ENCODE results near the gene EIF6. TPM values are rescaled to one million over a fixed set of nuclear protein-coding genes. Genes with fewer than 3 reads are reported as not detected.
"Not testable (repeated sequence)": the region's sequence is repeated elsewhere in the genome, so short reads cannot be mapped to it uniquely, and the experiment has no call there.

The EIF6 gene
- total and polyA plus RNA-seq, 2 donors, result 66.2 to 141 TPM

- peaks cover 2% of the 10 kb centered on the region for H3K4me1 ChIP-seq (ENCODE audit: insufficient read depth)
- 24% methylated on average over 5 of the region's 5 CpGs for WGBS
- H3K4me3 ChIP-seq (ENCODE audit: low read depth, low read length), result no peak overlapping the region
- DNase-seq (ENCODE audit: extremely low spot score), result no peak
- no peak overlapping the region for H3K27ac ChIP-seq (ENCODE audit: low read depth)
- H3K36me3 ChIP-seq (ENCODE audit: insufficient read depth), result peaks cover 1% of the 10 kb centered on the region
These were observed 34.8 kb upstream of the EIF6 start for GRCh38 chr20:35319192-35319870.

DNA sequence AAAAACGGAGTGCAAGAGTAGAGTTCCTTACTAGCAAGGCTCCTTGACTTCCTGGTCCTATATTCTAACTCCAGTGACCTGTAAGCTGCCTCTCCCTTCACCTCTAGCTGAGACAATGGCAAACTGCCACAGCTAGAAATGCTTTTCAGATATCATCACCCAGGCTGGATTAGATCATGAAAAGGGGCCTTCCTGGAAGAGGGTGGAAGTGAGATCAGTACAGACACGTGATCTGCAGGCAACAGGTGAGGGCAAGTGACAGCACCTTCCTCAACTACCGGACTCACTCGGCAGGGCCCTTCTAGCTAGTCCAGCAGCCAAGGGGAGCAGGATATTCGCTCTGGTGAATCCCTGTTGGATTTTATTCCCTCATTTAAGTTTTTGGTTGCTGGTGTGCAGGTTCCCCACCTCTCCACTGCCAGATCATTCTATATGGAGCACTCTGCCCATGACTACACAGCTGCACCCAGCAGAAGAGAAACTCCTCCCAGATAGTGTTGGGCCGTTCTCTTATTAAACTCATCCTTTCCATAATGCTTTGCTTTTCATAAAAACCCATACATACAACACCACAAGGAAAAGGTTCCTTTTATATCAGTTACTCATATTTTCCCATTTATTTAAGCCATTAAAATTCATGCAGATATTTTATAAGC lies 34.1 kb upstream of the EIF6 start:
- Histone ChIP-seq H3K36me3 (ENCODE audit: insufficient read depth) (peaks cover 1% of the 10 kb centered on the region), H3K27ac (ENCODE audit: low read depth) (no peak overlapping the region), H3K4me1 (ENCODE audit: insufficient read depth) (peaks cover 2% of the 10 kb centered on the region), H3K4me3 (ENCODE audit: low read depth, low read length) (no peak overlapping the region)
- 51% methylated on average over 6 of the region's 6 CpGs for WGBS
- DNase-seq (ENCODE audit: extremely low spot score), result peak; percentile 43

- DNase-seq (ENCODE audit: extremely low spot score), result no peak
- H3K27ac ChIP-seq (ENCODE audit: low read depth), result peak overlapping the region; percentile 6
- 85% methylated on average over 5 of the region's 5 CpGs for WGBS
- peaks cover 2% of the 10 kb centered on the region for H3K4me1 ChIP-seq (ENCODE audit: insufficient read depth)
- no peak overlapping the region for H3K4me3 ChIP-seq (ENCODE audit: low read depth, low read length)
- peaks cover 1% of the 10 kb centered on the region for H3K36me3 ChIP-seq (ENCODE audit: insufficient read depth)
These were observed 33.0 kb upstream of the EIF6 start for GRCh38 chr20:35317416-35318210.

- DNase-seq (ENCODE audit: extremely low spot score), result no peak
- Histone ChIP-seq H3K27ac (ENCODE audit: low read depth) (no peak overlapping the region), H3K4me3 (ENCODE audit: low read depth, low read length) (no peak overlapping the region), H3K4me1 (ENCODE audit: insufficient read depth) (peaks cover 2% of the 10 kb centered on the region), H3K36me3 (ENCODE audit: insufficient read depth) (peaks cover 1% of the 10 kb centered on the region)
- 95% methylated on average over 2 of the region's 2 CpGs for WGBS
These were observed 31.5 kb upstream of the EIF6 start for GRCh38 chr20:35316086-35316485.

DNA sequence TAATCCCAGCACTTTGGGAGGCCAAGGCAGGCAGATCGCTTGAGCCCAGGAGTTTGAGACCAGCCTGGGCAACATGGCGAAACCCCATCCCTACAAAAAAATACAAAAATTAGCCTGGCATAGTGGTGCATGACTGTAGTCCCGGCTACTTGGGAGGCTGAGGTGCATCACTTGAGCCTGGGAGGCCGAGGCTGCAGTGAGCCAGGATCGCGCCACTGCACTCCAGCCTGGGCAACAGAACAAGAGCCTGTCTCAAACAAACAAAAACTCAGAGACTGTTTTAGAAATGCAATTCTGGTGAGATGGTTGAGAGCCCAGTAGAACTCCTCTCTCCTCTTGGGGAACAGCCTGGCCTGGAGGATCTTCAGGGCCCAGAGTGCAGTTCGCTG lies 31.1 kb upstream of the EIF6 start:
- not testable (repeated sequence) for H3K36me3 ChIP-seq (ENCODE audit: insufficient read depth); H3K27ac ChIP-seq (ENCODE audit: low read depth); H3K4me1 ChIP-seq (ENCODE audit: insufficient read depth); DNase-seq (ENCODE audit: extremely low spot score); H3K4me3 ChIP-seq (ENCODE audit: low read depth, low read length)
- WGBS, result 92% methylated on average over 7 of the region's 7 CpGs

DNA sequence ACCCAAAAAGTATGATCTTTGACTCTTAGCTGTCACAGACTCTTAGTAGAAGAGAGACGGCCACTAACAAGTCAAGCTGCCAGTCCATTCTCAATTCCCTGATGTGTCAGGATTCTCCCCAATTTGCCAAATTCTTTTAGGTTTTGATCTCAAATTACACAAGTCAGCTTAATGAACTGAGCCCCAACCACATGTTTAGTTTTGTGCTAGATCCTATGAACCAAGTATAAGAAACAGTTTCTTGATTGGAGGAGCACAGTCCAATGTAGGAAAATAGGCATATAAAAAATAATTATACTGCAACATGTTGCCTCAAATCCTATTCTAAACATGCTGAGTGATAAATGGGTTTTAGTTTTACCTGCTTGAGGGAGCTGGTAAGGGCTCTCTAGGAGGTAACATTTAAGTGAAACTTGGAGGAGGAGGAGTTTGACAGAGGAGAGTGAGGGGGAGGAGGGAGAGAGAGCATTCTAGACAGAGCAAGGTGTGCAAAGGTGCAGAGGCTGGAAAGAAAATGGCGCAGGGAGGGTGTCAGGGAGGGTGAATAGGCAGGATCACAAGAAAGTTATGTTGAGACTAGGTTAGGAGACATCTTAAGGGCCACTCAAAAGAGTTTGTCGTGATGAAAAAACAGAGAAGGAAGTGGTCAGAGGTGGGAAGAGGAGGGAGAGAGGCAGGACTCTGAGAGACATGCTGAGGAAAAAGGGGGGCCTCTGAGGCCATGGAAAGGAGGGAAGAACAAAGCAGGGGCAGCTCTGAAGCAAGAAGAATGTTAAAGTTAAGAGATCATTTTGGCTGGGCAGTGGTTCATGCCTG lies 30.5 kb upstream of the EIF6 start:
- WGBS, result 80% methylated on average over 3 of the region's 3 CpGs
- no peak for DNase-seq (ENCODE audit: extremely low spot score)

DNA sequence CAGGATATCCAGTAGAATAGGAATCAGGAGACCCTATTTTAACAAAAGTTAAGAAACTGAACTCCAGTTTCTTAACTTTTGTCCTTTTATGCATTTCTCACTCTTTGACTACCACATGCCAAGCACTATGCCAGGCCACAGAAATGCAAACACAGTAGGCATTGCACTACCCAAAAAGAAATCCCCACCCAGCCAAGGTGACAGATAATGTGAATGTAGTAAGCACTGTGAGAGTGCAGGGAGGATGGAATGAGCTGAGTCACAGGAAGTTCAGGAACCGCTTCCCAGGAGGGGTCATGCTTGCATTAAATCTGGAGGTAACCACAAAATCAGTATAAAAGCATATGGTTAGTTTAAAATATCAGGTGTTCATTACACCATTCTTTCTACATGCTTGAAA lies 27.7 kb upstream of the EIF6 start:
- H3K36me3 ChIP-seq (ENCODE audit: insufficient read depth), result no peaks in the 10 kb centered on the region
- no peak overlapping the region for H3K4me3 ChIP-seq (ENCODE audit: low read depth, low read length)
- DNase-seq (ENCODE audit: extremely low spot score), result no peak
- H3K4me1 ChIP-seq (ENCODE audit: insufficient read depth), result no peaks in the 10 kb centered on the region
- WGBS, result 80% methylated on average over 1 of the region's 1 CpG
- H3K27ac ChIP-seq (ENCODE audit: low read depth), result no peak overlapping the region

More for the DNA sequence above, 30.5 kb upstream of the EIF6 start:
- Histone ChIP-seq H3K36me3 (ENCODE audit: insufficient read depth) (peaks cover 1% of the 10 kb centered on the region), H3K4me3 (ENCODE audit: low read depth, low read length) (no peak overlapping the region), H3K27ac (ENCODE audit: low read depth) (no peak overlapping the region), H3K4me1 (ENCODE audit: insufficient read depth) (peaks cover 2% of the 10 kb centered on the region)

DNA sequence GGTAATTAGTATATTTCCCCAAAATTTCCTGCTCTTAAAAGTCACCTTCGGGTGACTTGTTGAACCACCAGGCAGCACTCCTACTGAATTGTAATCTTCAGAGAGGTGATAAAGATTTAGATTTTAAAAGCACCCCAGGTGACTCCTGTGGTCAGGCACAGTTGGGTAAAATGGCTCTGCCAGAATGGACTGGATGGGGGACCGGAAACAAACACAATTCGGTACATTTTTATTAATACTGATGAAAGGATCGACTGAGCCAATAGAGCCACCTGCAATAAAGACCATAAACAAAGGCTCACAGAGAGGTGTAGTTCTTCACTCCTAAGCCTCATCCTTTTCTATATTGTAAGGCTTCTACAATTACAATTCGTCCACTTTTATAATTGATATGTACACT lies 27.2 kb upstream of the EIF6 start:
- H3K4me1 ChIP-seq (ENCODE audit: insufficient read depth), result no peaks in the 10 kb centered on the region
- no peak overlapping the region for H3K4me3 ChIP-seq (ENCODE audit: low read depth, low read length)
- no peaks in the 10 kb centered on the region for H3K36me3 ChIP-seq (ENCODE audit: insufficient read depth)
- no peak overlapping the region for H3K27ac ChIP-seq (ENCODE audit: low read depth)
- no peak for DNase-seq (ENCODE audit: extremely low spot score)
- WGBS, result 90% methylated on average over 5 of the region's 5 CpGs

DNA sequence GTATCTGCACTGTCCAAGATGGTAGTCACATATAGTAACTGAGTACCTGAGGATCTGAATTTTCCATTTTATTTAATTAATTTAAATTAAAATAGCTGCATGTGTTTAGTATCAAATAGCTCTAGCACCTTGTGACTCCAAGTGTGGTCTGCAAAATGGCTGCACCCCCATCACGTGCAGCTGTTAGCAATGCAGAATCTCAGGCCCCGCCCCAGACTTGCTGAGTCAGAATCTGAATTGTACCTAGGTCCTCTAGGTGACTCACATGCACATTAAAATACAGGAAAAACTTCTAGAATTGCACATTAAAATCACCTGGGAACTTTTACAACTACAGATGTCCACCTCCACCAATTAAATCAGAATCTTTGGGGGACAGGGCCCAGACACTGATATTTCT lies 26.8 kb upstream of the EIF6 start:
- no peaks in the 10 kb centered on the region for H3K36me3 ChIP-seq (ENCODE audit: insufficient read depth)
- WGBS, result 82% methylated on average over 2 of the region's 2 CpGs
- H3K4me1 ChIP-seq (ENCODE audit: insufficient read depth), result no peaks in the 10 kb centered on the region
- H3K27ac ChIP-seq (ENCODE audit: low read depth), result no peak overlapping the region
- no peak for DNase-seq (ENCODE audit: extremely low spot score)
- H3K4me3 ChIP-seq (ENCODE audit: low read depth, low read length), result no peak overlapping the region

DNA sequence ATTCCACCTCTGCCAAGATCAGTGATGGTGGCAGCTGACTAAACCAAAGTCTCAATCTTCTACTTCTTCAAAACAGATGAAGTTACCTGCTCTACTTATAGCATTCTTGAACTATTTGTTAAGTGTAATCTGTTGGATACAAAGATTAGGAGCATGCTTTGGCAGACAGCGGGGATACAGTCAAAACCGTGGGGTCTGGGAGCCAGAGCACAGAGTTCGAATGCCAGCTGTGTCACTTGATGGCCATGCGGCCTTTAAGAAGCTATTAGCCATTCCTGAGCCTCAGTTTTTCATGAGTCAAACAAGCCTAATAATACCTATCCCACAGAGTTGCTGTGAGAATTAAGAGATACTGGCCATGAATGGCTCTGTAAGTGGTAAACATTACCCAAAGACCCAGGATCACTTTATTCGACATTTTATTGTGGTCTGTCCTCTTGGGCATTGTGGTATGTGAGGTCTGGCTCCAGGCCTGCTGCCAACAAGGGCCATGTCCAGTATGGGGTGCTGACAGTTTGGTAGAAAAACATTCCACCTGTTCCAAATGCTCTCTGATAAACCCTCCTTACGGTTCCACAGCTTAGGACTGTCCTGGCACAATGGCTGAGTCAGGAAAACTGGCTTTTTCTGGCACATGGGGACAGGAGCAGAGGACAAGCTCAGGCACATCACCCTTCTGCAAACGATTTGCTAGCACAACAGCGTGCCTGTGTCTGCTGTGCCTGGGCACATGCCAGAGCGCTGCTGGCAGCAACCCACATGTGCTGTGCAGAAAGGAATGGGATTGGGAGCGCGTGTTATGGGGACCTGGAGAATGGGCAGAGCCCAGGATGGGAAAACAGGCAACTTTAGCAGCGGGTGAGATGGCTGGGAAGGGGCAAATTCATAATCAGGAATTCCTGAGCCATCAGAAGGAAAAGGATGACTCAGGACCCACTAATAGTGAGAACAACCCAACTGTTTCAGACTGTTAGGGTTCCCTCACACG lies 23.4 kb upstream of the EIF6 start:
- Histone ChIP-seq H3K27ac (ENCODE audit: low read depth) (no peak overlapping the region), H3K4me1 (ENCODE audit: insufficient read depth) (no peaks in the 10 kb centered on the region), H3K4me3 (ENCODE audit: low read depth, low read length) (no peak overlapping the region), H3K36me3 (ENCODE audit: insufficient read depth) (no peaks in the 10 kb centered on the region)
- 60% methylated on average over 13 of the region's 13 CpGs for WGBS
- no peak for DNase-seq (ENCODE audit: extremely low spot score)

GRCh38 chr20:35306931-35307517 lies 22.5 kb upstream of the EIF6 start:
- WGBS, result 44% methylated on average over 4 of the region's 4 CpGs
- Histone ChIP-seq H3K4me1 (ENCODE audit: insufficient read depth) (no peaks in the 10 kb centered on the region), H3K36me3 (ENCODE audit: insufficient read depth) (no peaks in the 10 kb centered on the region), H3K27ac (ENCODE audit: low read depth) (no peak overlapping the region), H3K4me3 (ENCODE audit: low read depth, low read length) (no peak overlapping the region)
- no peak for DNase-seq (ENCODE audit: extremely low spot score)
